Muscle of leg (tissue), 9 donors: Measurements from ENCODE around the gene FRMD3. TPM values are rescaled to one million over a fixed set of nuclear protein-coding genes. Genes with fewer than 3 reads are reported as not detected.

Experiments used
- polyA plus RNA-seq, 8 donors: library from polyadenylated mRNA; unstranded; fragments of 120-200 nt; gene quantifications; one replicate each; pipeline versions ENCODE4 v1.2.1 to v1.2.3, GENCODE V29; 2013; ENCODE audit warnings: inconsistent platforms in 1 of 8, low replicate concordance in 1 of 8; ENCODE audit not compliant: insufficient read length in 8 of 8, insufficient read depth in 1 of 8
- total RNA-seq: library from RNA; stranded (reverse); fragments of 120-200 nt; gene quantifications from one replicate; pipeline ENCODE4 v1.2.4, GENCODE V29; 2013

The FRMD3 gene
- total and polyA plus RNA-seq, 9 donors, result 21.4 to 37.5 (median 34.4) TPM

Other genes starting within 250 kb of the FRMD3 start
- 4.9 TPM for gene IDNK, start 84.7 kb upstream of the FRMD3 start, total RNA-seq
- 1 to 10 TPM; 4.7 to 7.3 (median 6.1) TPM for gene IDNK, start 84.7 kb upstream of the FRMD3 start, polyA plus RNA-seq
- 59.4 TPM for gene UBQLN1, start 169.6 kb upstream of the FRMD3 start, total RNA-seq
- 10 to 100 TPM; 56.3 to 81.8 (median 68.1) TPM for gene UBQLN1, start 169.6 kb upstream of the FRMD3 start, polyA plus RNA-seq